ENCODE results near the gene SPECC1L. TPM values are rescaled to one million over a fixed set of nuclear protein-coding genes. Genes with fewer than 3 reads are reported as not detected.
"Not testable (repeated sequence)": the region's sequence is repeated elsewhere in the genome, so short reads cannot be mapped to it uniquely, and the experiment has no call there.

SPECC1L gene
- total and polyA plus RNA-seq, 10 donors = 5.0 to 65.4 (median 41.5) TPM

- Histone ChIP-seq H3K4me3 (no peak overlapping the region), H3K27me3 (replicated peaks in 1 of 7) (no peaks in the 10 kb centered on the region), H3K4me1 (peaks cover 0 to 15% (median 9%) of the 10 kb centered on the region in 6 donors), H3K9me3 (no peaks in the 10 kb centered on the region), H3K27ac (no peak overlapping the region), H3K36me3 (peaks cover 0 to 90% (median 38%) of the 10 kb centered on the region in 6 donors)
- TF ChIP-seq POLR2AphosphoS5 (IDR thresholded peaks at IDR 0.05) (no peak), POLR2A (IDR thresholded peaks at IDR 0.05) (no peak), CTCF (IDR thresholded peaks at IDR 0.05 in 8 of 11, conservative IDR thresholded peaks at IDR 0.05 in 3 of 11) (no peak)
- WGBS, 5 donors = 93 to 97% (median 96%) methylated on average over 2 of the region's 2 CpGs
- intact Hi-C loops (cut with DNase I; ENCODE audit: low total_unique reads) = no loop called here
- DNase-seq = no peak
These were observed 40.3 kb downstream of the SPECC1L start for GRCh38 chr22:24310969-24311368.

GRCh38 chr22:24315367-24315966 lies 44.8 kb downstream of the SPECC1L start:
- peak overlapping the region in 5 of 8 donors; percentile 0 to 56 (median 46) for H3K27ac ChIP-seq
- peaks cover 0 to 13% (median 9%) of the 10 kb centered on the region in 6 donors for H3K4me1 ChIP-seq
- intact Hi-C loops (cut with DNase I; ENCODE audit: low total_unique reads) = no loop called here
- no peak for DNase-seq
- H3K9me3 ChIP-seq = no peaks in the 10 kb centered on the region
- H3K27me3 ChIP-seq (replicated peaks in 1 of 7) = no peaks in the 10 kb centered on the region
- no peak for TF ChIP-seq POLR2AphosphoS5 (IDR thresholded peaks at IDR 0.05)
- TF ChIP-seq CTCF (IDR thresholded peaks at IDR 0.05 in 8 of 11, conservative IDR thresholded peaks at IDR 0.05 in 3 of 11) = no peak
- no peak for TF ChIP-seq POLR2A (IDR thresholded peaks at IDR 0.05)
- WGBS, 5 donors = 57 to 73% (median 67%) methylated on average over 2 of the region's 2 CpGs
- H3K4me3 ChIP-seq = no peak overlapping the region
- peaks cover 0 to 96% (median 33%) of the 10 kb centered on the region in 6 donors for H3K36me3 ChIP-seq

GRCh38 chr22:24316264-24316663 lies 45.6 kb downstream of the SPECC1L start:
- H3K36me3 ChIP-seq = peaks cover 0 to 99% (median 39%) of the 10 kb centered on the region in 6 donors
- peaks cover 0 to 13% (median 9%) of the 10 kb centered on the region in 6 donors for H3K4me1 ChIP-seq
- WGBS, 5 donors = 54 to 80% (median 75%) methylated on average over 6 of the region's 6 CpGs
- DNase-seq; H3K27me3 ChIP-seq (replicated peaks in 1 of 7); intact Hi-C loops (cut with DNase I; ENCODE audit: low total_unique reads); H3K9me3 ChIP-seq; H3K4me3 ChIP-seq: not testable (repeated sequence)
- peak overlapping the region in 4 of 8 donors; percentile 0 to 56 (median 50) for H3K27ac ChIP-seq

GRCh38 chr22:24317511-24317910 lies 46.9 kb downstream of the SPECC1L start:
- DNase-seq; intact Hi-C loops (cut with DNase I; ENCODE audit: low total_unique reads); H3K9me3 ChIP-seq; H3K4me3 ChIP-seq; H3K27ac ChIP-seq; H3K27me3 ChIP-seq (replicated peaks in 1 of 7): not testable (repeated sequence)
- peaks cover 0 to 99% (median 50%) of the 10 kb centered on the region in 6 donors for H3K36me3 ChIP-seq
- H3K4me1 ChIP-seq = peaks cover 0 to 13% (median 9%) of the 10 kb centered on the region in 6 donors
- 94 to 98% (median 96%) methylated on average over 7 to 29 of the region's 30 CpGs; no CpG with 5 or more reads in 1 of the 5 donors for WGBS, 5 donors

- 93 to 100% (median 96%) methylated on average over 3 of the region's 3 CpGs for WGBS, 5 donors
- intact Hi-C loops (cut with DNase I; ENCODE audit: low total_unique reads) = no loop called here
- H3K36me3 ChIP-seq = peaks cover 0 to 99% (median 44%) of the 10 kb centered on the region in 6 donors
- TF ChIP-seq CTCF (IDR thresholded peaks at IDR 0.05 in 8 of 11, conservative IDR thresholded peaks at IDR 0.05 in 3 of 11) (no peak), POLR2AphosphoS5 (IDR thresholded peaks at IDR 0.05) (no peak), POLR2A (IDR thresholded peaks at IDR 0.05) (no peak)
- no peaks in the 10 kb centered on the region for H3K9me3 ChIP-seq
- DNase-seq = no peak
- H3K4me1 ChIP-seq = peaks cover 0 to 13% (median 9%) of the 10 kb centered on the region in 6 donors
- no peak overlapping the region for H3K27ac ChIP-seq
- H3K4me3 ChIP-seq = no peak overlapping the region
- H3K27me3 ChIP-seq (replicated peaks in 1 of 7) = no peaks in the 10 kb centered on the region
These were observed 48.8 kb downstream of the SPECC1L start for GRCh38 chr22:24319451-24319850.
